WTC11 (cell line): ENCODE data around the gene NKAIN4. TPM values are rescaled to one million over a fixed set of nuclear protein-coding genes. Genes with fewer than 3 reads are reported as not detected.
A peak's percentile ranks its signal among the peaks of the same experiment; 100 is the strongest.

Experiments used
- ATAC-seq: fragments of 200-7000 bp; cut with Tn5 transposase; 2 replicates; pipeline ENCODE4 v1.10.0; 2021; ENCODE audit warnings: mild to moderate bottlenecking, moderate library complexity
- CTCF ChIA-PET: fragments of 300-600 bp; sonication (Branson Sonifier 250); formaldehyde crosslinking; loops from one replicate; lab custom pipeline; 2021; ENCODE audit warnings: antibody characterized with exemption; lab: Charles Lee
- POLR2A ChIA-PET: fragments of 350-600 bp; sonication (Branson Sonifier 250); formaldehyde crosslinking; loops from one replicate; lab custom pipeline; 2021; ENCODE audit warnings: antibody characterized with exemption; lab: Charles Lee
- DNase-seq: peaks from one replicate; pipeline ENCODE4 v3.0.0; 2021; ENCODE audit warnings: low spot score
- H3K27ac Mint-ChIP-seq: 2 replicates; pipeline ENCODE4 v1.8.0; 2021; ENCODE audit warnings: mixed read lengths
- H3K27me3 Mint-ChIP-seq: 2 replicates; pipeline ENCODE4 v1.8.0; 2021; ENCODE audit warnings: low read depth, mild to moderate bottlenecking, moderate library complexity, mixed read lengths
- H3K36me3 Mint-ChIP-seq: 2 replicates; pipeline ENCODE4 v1.8.0; 2021; ENCODE audit warnings: mixed read lengths
- H3K4me1 Mint-ChIP-seq: 2 replicates; pipeline ENCODE4 v1.8.0; 2022; ENCODE audit warnings: mixed read lengths
- H3K4me3 Mint-ChIP-seq: 2 replicates; pipeline ENCODE4 v1.8.0; 2021; ENCODE audit warnings: mild to moderate bottlenecking, moderate library complexity, mixed read lengths
- H3K9me3 Mint-ChIP-seq: 2 replicates; pipeline ENCODE4 v1.8.0; 2021; ENCODE audit warnings: mixed read lengths
- NR1H2 ChIP-seq: sonication (generic); formaldehyde crosslinking; IDR thresholded peaks from 2 replicates; pipeline ENCODE4 v1.9.0; 2021; ENCODE audit warnings: mild to moderate bottlenecking, moderate library complexity, missing genetic modification reagents
- SP1 ChIP-seq: sonication (generic); formaldehyde crosslinking; conservative IDR thresholded peaks from 2 replicates; pipeline ENCODE4 v1.8.1; 2022; ENCODE audit warnings: missing genetic modification reagents
- TP53 ChIP-seq: sonication (generic); formaldehyde crosslinking; IDR thresholded peaks from 2 replicates; pipeline ENCODE4 v1.8.1; 2023; ENCODE audit warnings: mild to moderate bottlenecking, missing genetic modification reagents
- ZNF219 ChIP-seq: sonication (generic); formaldehyde crosslinking; IDR thresholded peaks from 2 replicates; pipeline ENCODE4 v1.8.0; 2023; ENCODE audit warnings: missing genetic modification reagents, mild to moderate bottlenecking, borderline replicate concordance
- total RNA-seq: library from RNA; stranded (reverse); gene quantifications from 3 replicates; pipeline ENCODE4 v1.2.3, GENCODE V29; 2021
- TF ChIP-seq, protein P1 (sequence below): sonication (generic); formaldehyde crosslinking; IDR thresholded peaks from 2 replicates; pipeline ENCODE4 v1.8.0; 2023; ENCODE audit warnings: missing genetic modification reagents, mild to moderate bottlenecking, borderline replicate concordance
- TF ChIP-seq, protein P2 (sequence below): sonication (generic); formaldehyde crosslinking; IDR thresholded peaks from 2 replicates; pipeline ENCODE4 v1.8.0; 2023; ENCODE audit warnings: missing genetic modification reagents
- TF ChIP-seq, protein P3 (sequence below): fragments of 250-450 bp; sonication (Bioruptor Pico); IDR thresholded peaks from 2 replicates; pipeline ENCODE4 v1.9.0; 2021; ENCODE audit warnings: mild to moderate bottlenecking
- TF ChIP-seq, protein P4 (sequence below): sonication (generic); formaldehyde crosslinking; IDR thresholded peaks from 2 replicates; pipeline ENCODE4 v1.8.1; 2023; ENCODE audit warnings: mild to moderate bottlenecking, moderate library complexity, missing genetic modification reagents
- TF ChIP-seq, protein P5 (sequence below): sonication (generic); formaldehyde crosslinking; IDR thresholded peaks from 2 replicates; pipeline ENCODE4 v1.8.1; 2023; ENCODE audit warnings: mild to moderate bottlenecking, missing genetic modification reagents
- TF ChIP-seq, protein P6 (sequence below): fragments of 250-450 bp; sonication (Bioruptor Pico); IDR thresholded peaks from 2 replicates; pipeline ENCODE4 v1.9.0; 2021; ENCODE audit warnings: mild to moderate bottlenecking, borderline replicate concordance
- TF ChIP-seq, protein P7 (sequence below): fragments of 250-450 bp; sonication (Bioruptor Pico); conservative IDR thresholded peaks from 2 replicates; pipeline ENCODE4 v1.9.0; 2021; ENCODE audit warnings: mild to moderate bottlenecking
- TF ChIP-seq, protein P8 (sequence below): sonication (generic); formaldehyde crosslinking; IDR thresholded peaks from 2 replicates; pipeline ENCODE4 v1.8.1; 2022; ENCODE audit warnings: mild to moderate bottlenecking, missing genetic modification reagents, moderate library complexity, borderline replicate concordance
- TF ChIP-seq, protein P9 (sequence below): sonication (generic); formaldehyde crosslinking; IDR thresholded peaks from 2 replicates; pipeline ENCODE4 v1.8.1; 2022; ENCODE audit warnings: missing genetic modification reagents, borderline replicate concordance

NKAIN4 gene
- total RNA-seq, 1 experiment from 2014 or later, result 7.2 TPM

DNA sequence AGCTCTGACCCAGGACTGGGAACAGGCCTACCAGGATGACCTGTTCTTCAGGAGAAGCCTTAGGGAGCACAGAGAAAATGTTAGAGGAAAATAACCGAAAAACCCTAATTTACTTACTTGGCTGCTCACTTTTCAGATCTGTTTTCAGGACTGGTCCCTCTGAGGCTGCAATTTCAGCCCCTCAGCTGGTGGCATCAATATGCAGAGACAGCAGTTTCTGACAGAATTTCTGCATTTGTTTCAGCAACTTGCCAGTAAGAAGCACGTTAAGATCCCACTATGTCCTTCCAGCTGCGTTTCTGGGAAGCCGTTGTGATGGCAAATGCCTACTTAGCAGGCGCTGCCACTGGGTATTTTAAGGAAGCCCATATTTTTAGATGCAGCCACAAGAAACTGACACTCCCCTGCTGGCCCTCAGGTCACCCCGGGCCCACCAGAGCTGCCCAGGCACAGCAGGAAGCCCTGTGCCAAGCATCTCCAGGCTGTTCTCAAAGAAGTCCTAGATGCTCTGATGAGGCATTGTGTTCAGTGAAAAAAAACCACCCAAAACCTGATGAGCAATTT is 45.8 kb downstream of the NKAIN4 start (continued):
- TF ChIP-seq, protein P1, sequence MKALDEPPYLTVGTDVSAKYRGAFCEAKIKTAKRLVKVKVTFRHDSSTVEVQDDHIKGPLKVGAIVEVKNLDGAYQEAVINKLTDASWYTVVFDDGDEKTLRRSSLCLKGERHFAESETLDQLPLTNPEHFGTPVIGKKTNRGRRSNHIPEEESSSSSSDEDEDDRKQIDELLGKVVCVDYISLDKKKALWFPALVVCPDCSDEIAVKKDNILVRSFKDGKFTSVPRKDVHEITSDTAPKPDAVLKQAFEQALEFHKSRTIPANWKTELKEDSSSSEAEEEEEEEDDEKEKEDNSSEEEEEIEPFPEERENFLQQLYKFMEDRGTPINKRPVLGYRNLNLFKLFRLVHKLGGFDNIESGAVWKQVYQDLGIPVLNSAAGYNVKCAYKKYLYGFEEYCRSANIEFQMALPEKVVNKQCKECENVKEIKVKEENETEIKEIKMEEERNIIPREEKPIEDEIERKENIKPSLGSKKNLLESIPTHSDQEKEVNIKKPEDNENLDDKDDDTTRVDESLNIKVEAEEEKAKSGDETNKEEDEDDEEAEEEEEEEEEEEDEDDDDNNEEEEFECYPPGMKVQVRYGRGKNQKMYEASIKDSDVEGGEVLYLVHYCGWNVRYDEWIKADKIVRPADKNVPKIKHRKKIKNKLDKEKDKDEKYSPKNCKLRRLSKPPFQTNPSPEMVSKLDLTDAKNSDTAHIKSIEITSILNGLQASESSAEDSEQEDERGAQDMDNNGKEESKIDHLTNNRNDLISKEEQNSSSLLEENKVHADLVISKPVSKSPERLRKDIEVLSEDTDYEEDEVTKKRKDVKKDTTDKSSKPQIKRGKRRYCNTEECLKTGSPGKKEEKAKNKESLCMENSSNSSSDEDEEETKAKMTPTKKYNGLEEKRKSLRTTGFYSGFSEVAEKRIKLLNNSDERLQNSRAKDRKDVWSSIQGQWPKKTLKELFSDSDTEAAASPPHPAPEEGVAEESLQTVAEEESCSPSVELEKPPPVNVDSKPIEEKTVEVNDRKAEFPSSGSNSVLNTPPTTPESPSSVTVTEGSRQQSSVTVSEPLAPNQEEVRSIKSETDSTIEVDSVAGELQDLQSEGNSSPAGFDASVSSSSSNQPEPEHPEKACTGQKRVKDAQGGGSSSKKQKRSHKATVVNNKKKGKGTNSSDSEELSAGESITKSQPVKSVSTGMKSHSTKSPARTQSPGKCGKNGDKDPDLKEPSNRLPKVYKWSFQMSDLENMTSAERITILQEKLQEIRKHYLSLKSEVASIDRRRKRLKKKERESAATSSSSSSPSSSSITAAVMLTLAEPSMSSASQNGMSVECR (CRISPR knock-in tag), result no peak
- no peak for TF ChIP-seq TP53 (CRISPR knock-in tag)
- TF ChIP-seq, protein P2, sequence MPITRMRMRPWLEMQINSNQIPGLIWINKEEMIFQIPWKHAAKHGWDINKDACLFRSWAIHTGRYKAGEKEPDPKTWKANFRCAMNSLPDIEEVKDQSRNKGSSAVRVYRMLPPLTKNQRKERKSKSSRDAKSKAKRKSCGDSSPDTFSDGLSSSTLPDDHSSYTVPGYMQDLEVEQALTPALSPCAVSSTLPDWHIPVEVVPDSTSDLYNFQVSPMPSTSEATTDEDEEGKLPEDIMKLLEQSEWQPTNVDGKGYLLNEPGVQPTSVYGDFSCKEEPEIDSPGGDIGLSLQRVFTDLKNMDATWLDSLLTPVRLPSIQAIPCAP (CRISPR knock-in tag), result no peak

DNA sequence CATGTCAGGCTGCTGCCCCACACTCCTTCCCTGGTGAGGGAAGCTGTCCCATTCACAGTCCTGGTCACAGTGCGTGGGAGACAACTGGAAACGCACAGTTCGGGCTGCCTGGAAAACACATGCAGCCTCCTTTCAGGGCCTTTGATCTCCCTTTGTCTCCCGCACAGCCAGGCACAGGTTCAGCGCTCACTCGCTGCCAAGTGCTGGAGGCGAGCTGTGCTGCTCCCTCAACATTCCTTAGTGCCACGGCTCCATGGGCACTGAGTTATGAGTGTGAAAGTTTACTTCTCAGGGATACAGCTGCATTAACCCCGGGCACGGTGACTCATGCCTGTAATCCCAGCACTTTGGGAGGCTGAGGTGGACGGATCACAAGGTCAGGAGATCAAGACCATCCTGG is 47.4 kb downstream of the NKAIN4 start:
- CTCF ChIA-PET, result interaction anchor here (1.1 kb wide), 2 partner anchors 16 to 28 kb away, joined by 3 to 4 read pairs; no protein-coding TSS in a partner anchor
- Mint-ChIP-seq H3K27ac (peak overlapping the region; percentile 7; the same call in 1 of the 2 replicates), H3K4me3 (no peak overlapping the region), H3K9me3 (no peaks in the 10 kb centered on the region), H3K36me3 (peaks cover 61% of the 10 kb centered on the region), H3K4me1 (no peaks in the 10 kb centered on the region), H3K27me3 (no peaks in the 10 kb centered on the region)
- POLR2A ChIA-PET, result no interaction called here
- no peak for ATAC-seq
- no peak for DNase-seq
- TF ChIP-seq ZNF219 (CRISPR knock-in tag) (no peak), SP1 (CRISPR knock-in tag) (no peak), NR1H2 (no peak)
- TF ChIP-seq, protein P3, sequence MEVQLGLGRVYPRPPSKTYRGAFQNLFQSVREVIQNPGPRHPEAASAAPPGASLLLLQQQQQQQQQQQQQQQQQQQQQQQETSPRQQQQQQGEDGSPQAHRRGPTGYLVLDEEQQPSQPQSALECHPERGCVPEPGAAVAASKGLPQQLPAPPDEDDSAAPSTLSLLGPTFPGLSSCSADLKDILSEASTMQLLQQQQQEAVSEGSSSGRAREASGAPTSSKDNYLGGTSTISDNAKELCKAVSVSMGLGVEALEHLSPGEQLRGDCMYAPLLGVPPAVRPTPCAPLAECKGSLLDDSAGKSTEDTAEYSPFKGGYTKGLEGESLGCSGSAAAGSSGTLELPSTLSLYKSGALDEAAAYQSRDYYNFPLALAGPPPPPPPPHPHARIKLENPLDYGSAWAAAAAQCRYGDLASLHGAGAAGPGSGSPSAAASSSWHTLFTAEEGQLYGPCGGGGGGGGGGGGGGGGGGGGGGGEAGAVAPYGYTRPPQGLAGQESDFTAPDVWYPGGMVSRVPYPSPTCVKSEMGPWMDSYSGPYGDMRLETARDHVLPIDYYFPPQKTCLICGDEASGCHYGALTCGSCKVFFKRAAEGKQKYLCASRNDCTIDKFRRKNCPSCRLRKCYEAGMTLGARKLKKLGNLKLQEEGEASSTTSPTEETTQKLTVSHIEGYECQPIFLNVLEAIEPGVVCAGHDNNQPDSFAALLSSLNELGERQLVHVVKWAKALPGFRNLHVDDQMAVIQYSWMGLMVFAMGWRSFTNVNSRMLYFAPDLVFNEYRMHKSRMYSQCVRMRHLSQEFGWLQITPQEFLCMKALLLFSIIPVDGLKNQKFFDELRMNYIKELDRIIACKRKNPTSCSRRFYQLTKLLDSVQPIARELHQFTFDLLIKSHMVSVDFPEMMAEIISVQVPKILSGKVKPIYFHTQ, result no peak
- TF ChIP-seq, protein P4, sequence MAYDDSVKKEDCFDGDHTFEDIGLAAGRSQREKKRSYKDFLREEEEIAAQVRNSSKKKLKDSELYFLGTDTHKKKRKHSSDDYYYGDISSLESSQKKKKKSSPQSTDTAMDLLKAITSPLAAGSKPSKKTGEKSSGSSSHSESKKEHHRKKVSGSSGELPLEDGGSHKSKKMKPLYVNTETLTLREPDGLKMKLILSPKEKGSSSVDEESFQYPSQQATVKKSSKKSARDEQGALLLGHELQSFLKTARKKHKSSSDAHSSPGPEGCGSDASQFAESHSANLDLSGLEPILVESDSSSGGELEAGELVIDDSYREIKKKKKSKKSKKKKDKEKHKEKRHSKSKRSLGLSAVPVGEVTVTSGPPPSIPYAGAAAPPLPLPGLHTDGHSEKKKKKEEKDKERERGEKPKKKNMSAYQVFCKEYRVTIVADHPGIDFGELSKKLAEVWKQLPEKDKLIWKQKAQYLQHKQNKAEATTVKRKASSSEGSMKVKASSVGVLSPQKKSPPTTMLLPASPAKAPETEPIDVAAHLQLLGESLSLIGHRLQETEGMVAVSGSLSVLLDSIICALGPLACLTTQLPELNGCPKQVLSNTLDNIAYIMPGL (CRISPR knock-in tag), result no peak
- TF ChIP-seq, protein P5, sequence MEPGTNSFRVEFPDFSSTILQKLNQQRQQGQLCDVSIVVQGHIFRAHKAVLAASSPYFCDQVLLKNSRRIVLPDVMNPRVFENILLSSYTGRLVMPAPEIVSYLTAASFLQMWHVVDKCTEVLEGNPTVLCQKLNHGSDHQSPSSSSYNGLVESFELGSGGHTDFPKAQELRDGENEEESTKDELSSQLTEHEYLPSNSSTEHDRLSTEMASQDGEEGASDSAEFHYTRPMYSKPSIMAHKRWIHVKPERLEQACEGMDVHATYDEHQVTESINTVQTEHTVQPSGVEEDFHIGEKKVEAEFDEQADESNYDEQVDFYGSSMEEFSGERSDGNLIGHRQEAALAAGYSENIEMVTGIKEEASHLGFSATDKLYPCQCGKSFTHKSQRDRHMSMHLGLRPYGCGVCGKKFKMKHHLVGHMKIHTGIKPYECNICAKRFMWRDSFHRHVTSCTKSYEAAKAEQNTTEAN, result no peak
- TF ChIP-seq, protein P6, sequence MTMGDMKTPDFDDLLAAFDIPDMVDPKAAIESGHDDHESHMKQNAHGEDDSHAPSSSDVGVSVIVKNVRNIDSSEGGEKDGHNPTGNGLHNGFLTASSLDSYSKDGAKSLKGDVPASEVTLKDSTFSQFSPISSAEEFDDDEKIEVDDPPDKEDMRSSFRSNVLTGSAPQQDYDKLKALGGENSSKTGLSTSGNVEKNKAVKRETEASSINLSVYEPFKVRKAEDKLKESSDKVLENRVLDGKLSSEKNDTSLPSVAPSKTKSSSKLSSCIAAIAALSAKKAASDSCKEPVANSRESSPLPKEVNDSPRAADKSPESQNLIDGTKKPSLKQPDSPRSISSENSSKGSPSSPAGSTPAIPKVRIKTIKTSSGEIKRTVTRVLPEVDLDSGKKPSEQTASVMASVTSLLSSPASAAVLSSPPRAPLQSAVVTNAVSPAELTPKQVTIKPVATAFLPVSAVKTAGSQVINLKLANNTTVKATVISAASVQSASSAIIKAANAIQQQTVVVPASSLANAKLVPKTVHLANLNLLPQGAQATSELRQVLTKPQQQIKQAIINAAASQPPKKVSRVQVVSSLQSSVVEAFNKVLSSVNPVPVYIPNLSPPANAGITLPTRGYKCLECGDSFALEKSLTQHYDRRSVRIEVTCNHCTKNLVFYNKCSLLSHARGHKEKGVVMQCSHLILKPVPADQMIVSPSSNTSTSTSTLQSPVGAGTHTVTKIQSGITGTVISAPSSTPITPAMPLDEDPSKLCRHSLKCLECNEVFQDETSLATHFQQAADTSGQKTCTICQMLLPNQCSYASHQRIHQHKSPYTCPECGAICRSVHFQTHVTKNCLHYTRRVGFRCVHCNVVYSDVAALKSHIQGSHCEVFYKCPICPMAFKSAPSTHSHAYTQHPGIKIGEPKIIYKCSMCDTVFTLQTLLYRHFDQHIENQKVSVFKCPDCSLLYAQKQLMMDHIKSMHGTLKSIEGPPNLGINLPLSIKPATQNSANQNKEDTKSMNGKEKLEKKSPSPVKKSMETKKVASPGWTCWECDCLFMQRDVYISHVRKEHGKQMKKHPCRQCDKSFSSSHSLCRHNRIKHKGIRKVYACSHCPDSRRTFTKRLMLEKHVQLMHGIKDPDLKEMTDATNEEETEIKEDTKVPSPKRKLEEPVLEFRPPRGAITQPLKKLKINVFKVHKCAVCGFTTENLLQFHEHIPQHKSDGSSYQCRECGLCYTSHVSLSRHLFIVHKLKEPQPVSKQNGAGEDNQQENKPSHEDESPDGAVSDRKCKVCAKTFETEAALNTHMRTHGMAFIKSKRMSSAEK, result no peak
- TF ChIP-seq, protein P7, sequence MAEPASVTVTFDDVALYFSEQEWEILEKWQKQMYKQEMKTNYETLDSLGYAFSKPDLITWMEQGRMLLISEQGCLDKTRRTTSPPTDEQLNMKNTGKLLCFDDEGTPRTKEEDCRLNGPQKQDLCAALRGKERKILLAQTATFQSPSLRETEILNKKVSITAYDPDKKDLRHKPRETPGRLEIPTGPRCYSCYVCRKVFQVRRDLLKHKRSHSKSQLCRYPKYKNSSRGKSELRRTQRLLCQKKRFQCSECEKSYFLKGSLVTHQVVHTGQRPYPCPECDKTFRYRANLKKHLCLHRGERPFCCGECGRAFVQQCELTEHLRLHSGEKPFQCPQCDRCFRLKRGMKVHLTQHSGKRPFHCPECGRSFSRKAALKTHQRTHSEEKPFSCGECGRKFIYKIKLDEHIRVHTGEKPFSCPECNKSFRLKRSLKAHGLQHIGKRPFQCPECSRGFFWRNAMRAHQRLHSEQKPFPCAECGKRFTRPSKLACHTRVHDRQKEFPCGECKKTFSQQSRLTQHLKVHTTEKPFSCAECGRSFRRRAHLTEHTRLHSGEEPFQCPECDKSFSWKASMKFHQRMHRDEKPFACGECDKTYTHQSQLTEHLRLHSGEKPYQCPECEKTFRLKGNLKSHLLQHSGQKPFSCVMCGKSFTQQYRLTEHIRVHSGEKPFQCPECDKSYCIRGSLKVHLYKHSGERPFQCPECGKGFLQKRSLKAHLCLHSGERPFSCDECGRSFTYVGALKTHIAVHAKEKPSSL, result no peak
- TF ChIP-seq, protein P8, sequence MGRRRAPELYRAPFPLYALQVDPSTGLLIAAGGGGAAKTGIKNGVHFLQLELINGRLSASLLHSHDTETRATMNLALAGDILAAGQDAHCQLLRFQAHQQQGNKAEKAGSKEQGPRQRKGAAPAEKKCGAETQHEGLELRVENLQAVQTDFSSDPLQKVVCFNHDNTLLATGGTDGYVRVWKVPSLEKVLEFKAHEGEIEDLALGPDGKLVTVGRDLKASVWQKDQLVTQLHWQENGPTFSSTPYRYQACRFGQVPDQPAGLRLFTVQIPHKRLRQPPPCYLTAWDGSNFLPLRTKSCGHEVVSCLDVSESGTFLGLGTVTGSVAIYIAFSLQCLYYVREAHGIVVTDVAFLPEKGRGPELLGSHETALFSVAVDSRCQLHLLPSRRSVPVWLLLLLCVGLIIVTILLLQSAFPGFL (CRISPR knock-in tag), result no peak
- TF ChIP-seq, protein P9, sequence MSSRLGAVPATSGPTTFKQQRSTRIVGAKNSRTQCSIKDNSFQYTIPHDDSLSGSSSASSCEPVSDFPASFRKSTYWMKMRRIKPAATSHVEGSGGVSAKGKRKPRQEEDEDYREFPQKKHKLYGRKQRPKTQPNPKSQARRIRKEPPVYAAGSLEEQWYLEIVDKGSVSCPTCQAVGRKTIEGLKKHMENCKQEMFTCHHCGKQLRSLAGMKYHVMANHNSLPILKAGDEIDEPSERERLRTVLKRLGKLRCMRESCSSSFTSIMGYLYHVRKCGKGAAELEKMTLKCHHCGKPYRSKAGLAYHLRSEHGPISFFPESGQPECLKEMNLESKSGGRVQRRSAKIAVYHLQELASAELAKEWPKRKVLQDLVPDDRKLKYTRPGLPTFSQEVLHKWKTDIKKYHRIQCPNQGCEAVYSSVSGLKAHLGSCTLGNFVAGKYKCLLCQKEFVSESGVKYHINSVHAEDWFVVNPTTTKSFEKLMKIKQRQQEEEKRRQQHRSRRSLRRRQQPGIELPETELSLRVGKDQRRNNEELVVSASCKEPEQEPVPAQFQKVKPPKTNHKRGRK (CRISPR knock-in tag), result no peak
